Osteoblast (primary cell): ENCODE measurements around the gene SCFD1. TPM values are rescaled to one million over a fixed set of nuclear protein-coding genes. Genes with fewer than 3 reads are reported as not detected.

Source experiments
- DNase-seq: peaks from one replicate; pipeline ENCODE4 v3.0.0; 2011; ENCODE audit warnings: low spot score, mixed read lengths; ENCODE audit not compliant: insufficient read length; ENCODE audit errors: missing footprints
- H2AFZ ChIP-seq: 2 replicates; pipeline ENCODE4 v1.6.0; 2011; ENCODE audit warnings: mild to moderate bottlenecking, low read length
- H3K27ac ChIP-seq: 2 replicates; pipeline ENCODE4 v1.5.1; 2011; ENCODE audit warnings: mild to moderate bottlenecking, low read depth, low read length, moderate library complexity
- H3K27me3 ChIP-seq: 2 replicates; pipeline ENCODE4 v1.6.0; 2012; ENCODE audit warnings: mild to moderate bottlenecking, control low read depth, inconsistent platforms, low read length, moderate library complexity; ENCODE audit not compliant: insufficient read depth
- H3K36me3 ChIP-seq: 2 replicates; pipeline ENCODE4 v1.5.1; 2011; ENCODE audit warnings: mild to moderate bottlenecking, low read length, control low read depth, moderate library complexity; ENCODE audit not compliant: insufficient read depth
- H3K4me1 ChIP-seq: 2 replicates; pipeline ENCODE4 v1.5.1; 2011; ENCODE audit warnings: mild to moderate bottlenecking, low read length, control low read depth, moderate library complexity; ENCODE audit not compliant: insufficient read depth
- H3K4me2 ChIP-seq: 2 replicates; pipeline ENCODE4 v1.6.0; 2011; ENCODE audit warnings: mild to moderate bottlenecking, low read length; ENCODE audit not compliant: insufficient read depth
- H3K4me3 ChIP-seq: fragments of 200-600 bp; sonication (generic); 3 replicates; pipeline ENCODE4 v1.5.1; 2012; ENCODE audit warnings: mild to moderate bottlenecking, low read length, inconsistent platforms; ENCODE audit not compliant: insufficient read depth
- H3K79me2 ChIP-seq: 2 replicates; pipeline ENCODE4 v1.6.0; 2012; ENCODE audit warnings: mild to moderate bottlenecking, low read length, control low read depth, inconsistent platforms; ENCODE audit not compliant: insufficient read depth
- H3K9me3 ChIP-seq: 2 replicates; pipeline ENCODE4 v1.5.1; 2011; ENCODE audit warnings: low read depth, low read length, control low read depth
- H4K20me1 ChIP-seq: 2 replicates; pipeline ENCODE4 v1.6.0; 2012; ENCODE audit warnings: mild to moderate bottlenecking, low read length, control low read depth; ENCODE audit not compliant: insufficient read depth
- CTCF ChIP-seq: IDR thresholded peaks from 2 replicates; pipeline ENCODE4 v1.5.1; 2011; ENCODE audit warnings: mild to moderate bottlenecking, low read depth, low read length, moderate library complexity; ENCODE audit errors: extremely low read depth
- total RNA-seq: library from RNA; depleted of rRNA; stranded (reverse); fragments of >200 nt; gene quantifications from 2 replicates; pipeline ENCODE4 v1.2.3, GENCODE V29; 2012

The SCFD1 gene
- total RNA-seq, 1 donor = 136 TPM

DNA sequence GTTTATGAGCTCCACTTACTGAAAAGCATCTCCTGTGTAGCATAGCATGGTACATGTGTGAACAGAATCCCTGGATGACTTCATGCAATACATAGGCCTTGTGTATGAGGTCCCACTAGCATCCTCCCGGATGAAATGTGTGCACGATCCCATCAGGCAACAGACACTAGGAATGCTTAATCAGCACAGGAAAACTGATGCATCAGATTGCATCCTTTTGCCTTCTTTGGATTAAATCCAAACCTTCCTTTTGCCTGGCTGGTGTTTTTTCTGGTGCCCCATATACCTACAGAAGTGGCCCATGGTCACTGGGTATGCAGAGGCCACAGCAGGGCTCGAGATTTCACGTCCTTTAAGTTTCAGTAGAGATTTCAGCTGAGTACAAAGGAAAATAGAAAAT, 131.3 kb downstream of the SCFD1 start:
- Histone ChIP-seq H3K4me3 (no peak overlapping the region), H2AFZ (no peak overlapping the region), H4K20me1 (no peaks in the 10 kb centered on the region), H3K9me3 (no peaks in the 10 kb centered on the region), H3K36me3 (no peaks in the 10 kb centered on the region), H3K27me3 (peaks cover 16% of the 10 kb centered on the region), H3K4me2 (no peak overlapping the region), H3K79me2 (no peaks in the 10 kb centered on the region), H3K27ac (no peak overlapping the region), H3K4me1 (no peaks in the 10 kb centered on the region)
- DNase-seq = no peak
- TF ChIP-seq CTCF = no peak

GRCh38 chr14:30754778-30755177, 132.7 kb downstream of the SCFD1 start:
- no peaks in the 10 kb centered on the region for H3K36me3 ChIP-seq
- H2AFZ ChIP-seq = no peak overlapping the region
- no peaks in the 10 kb centered on the region for H4K20me1 ChIP-seq
- no peak for DNase-seq
- no peak overlapping the region for H3K4me3 ChIP-seq
- TF ChIP-seq CTCF = no peak
- no peaks in the 10 kb centered on the region for H3K4me1 ChIP-seq
- H3K27me3 ChIP-seq = peaks cover 16% of the 10 kb centered on the region
- H3K79me2 ChIP-seq = no peaks in the 10 kb centered on the region
- H3K9me3 ChIP-seq = no peaks in the 10 kb centered on the region
- no peak overlapping the region for H3K4me2 ChIP-seq
- H3K27ac ChIP-seq = no peak overlapping the region

DNA sequence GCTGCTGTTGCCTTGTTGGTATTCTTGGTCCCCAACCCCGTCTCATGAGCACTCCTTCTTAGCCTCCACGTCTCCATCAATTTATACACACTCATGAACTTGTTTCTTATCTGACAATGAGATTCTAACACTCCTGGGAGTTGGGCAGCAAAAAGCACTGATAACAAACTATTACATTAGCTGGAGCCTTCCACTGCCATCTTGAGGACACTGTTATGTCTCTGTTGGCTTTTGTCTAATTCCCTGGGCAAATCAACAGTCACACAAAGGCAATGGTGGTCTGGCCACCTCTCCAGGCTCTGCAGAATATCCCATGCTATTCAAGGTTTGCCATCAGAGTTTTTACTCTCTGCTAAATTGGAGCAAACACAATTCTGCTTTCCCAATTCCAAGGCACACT, 134.5 kb downstream of the SCFD1 start:
- H3K4me3 ChIP-seq = no peak overlapping the region
- no peak overlapping the region for H3K27ac ChIP-seq
- peaks cover 10% of the 10 kb centered on the region for H3K27me3 ChIP-seq
- no peak overlapping the region for H3K4me2 ChIP-seq
- no peak for DNase-seq
- no peaks in the 10 kb centered on the region for H3K9me3 ChIP-seq
- no peaks in the 10 kb centered on the region for H3K36me3 ChIP-seq
- no peak for TF ChIP-seq CTCF
- no peak overlapping the region for H2AFZ ChIP-seq
- H4K20me1 ChIP-seq = no peaks in the 10 kb centered on the region
- no peaks in the 10 kb centered on the region for H3K79me2 ChIP-seq
- H3K4me1 ChIP-seq = no peaks in the 10 kb centered on the region

DNA sequence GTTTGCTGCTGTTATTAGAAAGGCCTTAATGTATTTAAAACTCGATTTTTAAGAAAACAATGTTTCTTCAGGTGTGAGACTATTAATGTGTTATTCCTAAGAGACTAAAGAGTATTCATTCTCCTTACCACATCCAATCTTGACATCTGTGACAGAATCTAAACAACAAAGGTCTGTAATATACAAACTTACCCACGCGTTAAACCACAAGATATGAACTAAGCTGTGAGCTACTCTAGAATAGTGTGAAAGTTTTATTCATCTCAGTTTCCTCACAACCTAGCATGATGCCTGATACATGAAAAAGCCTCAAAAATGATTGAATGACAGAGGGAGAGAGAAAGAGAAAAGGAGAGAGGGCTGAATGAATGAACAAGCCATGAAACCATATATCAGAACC, 135.0 kb downstream of the SCFD1 start:
- Histone ChIP-seq H3K79me2 (no peaks in the 10 kb centered on the region), H4K20me1 (no peaks in the 10 kb centered on the region), H3K4me2 (no peak overlapping the region), H2AFZ (no peak overlapping the region), H3K27me3 (peaks cover 10% of the 10 kb centered on the region), H3K27ac (no peak overlapping the region), H3K4me3 (no peak overlapping the region), H3K36me3 (no peaks in the 10 kb centered on the region), H3K4me1 (no peaks in the 10 kb centered on the region), H3K9me3 (no peaks in the 10 kb centered on the region)
- no peak for DNase-seq
- TF ChIP-seq CTCF = no peak
